Activated naive CD8-positive, alpha-beta T cell treated with anti-CD3 and anti-CD28 coated beads, Interleukin-2, amount 10 ng/mL, durations not matched to agents 7 days and 5 days (primary cell): ENCODE data around the gene MRGPRD. TPM values are rescaled to one million over a fixed set of nuclear protein-coding genes. Genes with fewer than 3 reads are reported as not detected.

Source experiments
- ATAC-seq: fragments of 150-1000 bp; cut with Tn5 transposase; one replicate; pipeline ENCODE4 v1.10.0; 2021; ENCODE audit warnings: low read depth, moderate library complexity
- POLR2A ChIA-PET: fragments of 350-600 bp; sonication (Branson Sonifier 250); formaldehyde crosslinking; loops from one replicate; lab custom pipeline; 2021; ENCODE audit warnings: antibody characterized with exemption; lab: Charles Lee
- DNase-seq: peaks from one replicate; pipeline ENCODE4 v3.0.0; 2021
- H3K27ac Mint-ChIP-seq: one replicate; pipeline ENCODE4 v1.8.0; 2022; ENCODE audit warnings: mild to moderate bottlenecking, mixed read lengths
- H3K27me3 Mint-ChIP-seq: one replicate; pipeline ENCODE4 v1.8.0; 2022; ENCODE audit warnings: mild to moderate bottlenecking, moderate library complexity, mixed read lengths
- H3K36me3 Mint-ChIP-seq: one replicate; pipeline ENCODE4 v1.8.0; 2021; ENCODE audit warnings: mild to moderate bottlenecking, mixed read lengths
- H3K4me1 Mint-ChIP-seq: one replicate; pipeline ENCODE4 v1.8.0; 2021; ENCODE audit warnings: mixed read lengths
- H3K4me3 Mint-ChIP-seq: one replicate; pipeline ENCODE4 v1.8.0; 2022; ENCODE audit warnings: mild to moderate bottlenecking, moderate library complexity, mixed read lengths
- H3K9me3 Mint-ChIP-seq: one replicate; pipeline ENCODE4 v1.8.0; 2021; ENCODE audit warnings: mixed read lengths
- total RNA-seq, 2 experiments: library from RNA; stranded (reverse); gene quantifications; one replicate each; pipeline ENCODE4 v1.2.3, GENCODE V29; 2021

MRGPRD gene
- total RNA-seq, 2 experiments from 2014 or later = not detected

GRCh38 chr11:68994161-68994893, 13.5 kb upstream of the MRGPRD start:
- Mint-ChIP-seq H3K9me3 (no peaks in the 10 kb centered on the region), H3K4me3 (no peak overlapping the region), H3K36me3 (no peaks in the 10 kb centered on the region), H3K27ac (no peak overlapping the region), H3K27me3 (peaks cover 22% of the 10 kb centered on the region), H3K4me1 (no peaks in the 10 kb centered on the region)
- DNase-seq (no peak), ATAC-seq (no peak)
- POLR2A ChIA-PET = no interaction called here

- Mint-ChIP-seq H3K9me3 (no peaks in the 10 kb centered on the region), H3K27me3 (peaks cover 27% of the 10 kb centered on the region), H3K4me3 (no peak overlapping the region), H3K36me3 (no peaks in the 10 kb centered on the region), H3K27ac (no peak overlapping the region), H3K4me1 (no peaks in the 10 kb centered on the region)
- no peak for DNase-seq
- no peak for ATAC-seq
- POLR2A ChIA-PET = no interaction called here
Measured at GRCh38 chr11:68993546-68993945, 12.8 kb upstream of the MRGPRD start.

GRCh38 chr11:68992743-68993255, 12.0 kb upstream of the MRGPRD start:
- Mint-ChIP-seq H3K9me3 (no peaks in the 10 kb centered on the region), H3K36me3 (no peaks in the 10 kb centered on the region), H3K4me1 (no peaks in the 10 kb centered on the region), H3K27me3 (peaks cover 32% of the 10 kb centered on the region), H3K27ac (no peak overlapping the region), H3K4me3 (no peak overlapping the region)
- POLR2A ChIA-PET = no interaction called here
- DNase-seq (no peak), ATAC-seq (no peak)

- H3K4me3 Mint-ChIP-seq = no peak overlapping the region
- peaks cover 40% of the 10 kb centered on the region for H3K27me3 Mint-ChIP-seq
- DNase-seq = peak; percentile 15
- POLR2A ChIA-PET = no interaction called here
- no peak overlapping the region for H3K27ac Mint-ChIP-seq
- H3K9me3 Mint-ChIP-seq = no peaks in the 10 kb centered on the region
- H3K36me3 Mint-ChIP-seq = no peaks in the 10 kb centered on the region
- no peak for ATAC-seq
- no peaks in the 10 kb centered on the region for H3K4me1 Mint-ChIP-seq
Measured at GRCh38 chr11:68990995-68991780, 10.4 kb upstream of the MRGPRD start.

DNA sequence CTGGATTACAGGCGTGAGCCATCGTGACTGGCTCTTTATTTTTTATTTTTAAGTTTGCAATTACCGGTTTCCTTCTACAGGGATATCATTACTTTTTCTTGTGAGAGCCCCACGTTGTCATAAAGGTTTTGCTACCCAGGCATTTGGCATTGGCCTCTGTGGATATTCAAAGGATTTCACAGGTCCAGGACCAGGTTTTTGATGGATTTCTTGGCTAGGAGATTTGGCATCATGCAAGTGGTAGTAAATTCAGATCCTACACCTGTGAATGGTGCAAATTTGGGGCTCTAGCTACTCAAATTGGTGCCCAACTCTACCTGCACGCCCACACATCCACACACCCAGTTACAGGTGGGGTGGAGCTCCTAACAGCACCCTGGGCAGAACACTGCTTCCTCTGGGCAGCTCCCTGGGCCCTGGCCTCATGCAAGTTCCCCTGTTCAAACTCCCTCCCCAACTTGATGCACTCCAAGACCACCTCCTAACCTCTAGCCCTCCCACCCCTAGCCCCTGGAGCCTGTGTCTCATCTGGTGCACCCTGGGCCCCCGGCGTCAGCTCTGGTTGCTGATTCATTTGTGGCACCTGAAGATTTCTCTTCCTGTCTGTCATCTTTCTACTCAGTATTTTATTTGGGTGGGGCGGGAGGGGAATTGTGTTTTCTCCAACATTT, 9.3 kb upstream of the MRGPRD start:
- POLR2A ChIA-PET = no interaction called here
- ATAC-seq (no peak), DNase-seq (peak; percentile 24)
- H3K9me3 Mint-ChIP-seq = no peaks in the 10 kb centered on the region
- no peak overlapping the region for H3K27ac Mint-ChIP-seq
- no peaks in the 10 kb centered on the region for H3K4me1 Mint-ChIP-seq
- peaks cover 45% of the 10 kb centered on the region for H3K27me3 Mint-ChIP-seq
- no peak overlapping the region for H3K4me3 Mint-ChIP-seq
- H3K36me3 Mint-ChIP-seq = no peaks in the 10 kb centered on the region

DNA sequence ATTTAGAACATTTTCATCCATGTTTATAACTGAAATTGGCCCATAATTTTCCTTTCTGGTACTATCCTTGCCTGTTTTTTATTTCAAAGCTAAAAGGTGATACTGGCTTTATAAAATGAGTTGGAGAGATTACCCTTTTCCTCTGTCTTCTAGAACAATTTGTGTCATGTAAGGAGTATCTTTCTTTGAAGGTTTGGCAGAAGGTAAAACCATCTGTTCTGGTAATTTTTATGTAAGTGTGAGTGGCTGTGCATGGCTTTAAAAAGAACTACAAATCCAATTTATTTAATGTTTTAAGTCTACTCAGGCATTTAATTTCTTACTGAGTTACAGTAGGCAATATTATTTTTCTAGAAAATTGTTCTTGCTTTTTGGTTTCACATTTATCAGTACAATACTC, 7.7 kb upstream of the MRGPRD start:
- no peak for DNase-seq
- Mint-ChIP-seq H3K4me1 (no peaks in the 10 kb centered on the region), H3K4me3 (no peak overlapping the region), H3K36me3 (no peaks in the 10 kb centered on the region), H3K27me3 (peaks cover 47% of the 10 kb centered on the region), H3K27ac (no peak overlapping the region), H3K9me3 (no peaks in the 10 kb centered on the region)
- ATAC-seq = no peak
- POLR2A ChIA-PET = no interaction called here

- H3K4me1 Mint-ChIP-seq = no peaks in the 10 kb centered on the region
- ATAC-seq = no peak
- POLR2A ChIA-PET = no interaction called here
- no peak overlapping the region for H3K27ac Mint-ChIP-seq
- no peak overlapping the region for H3K4me3 Mint-ChIP-seq
- H3K36me3 Mint-ChIP-seq = no peaks in the 10 kb centered on the region
- no peak for DNase-seq
- H3K9me3 Mint-ChIP-seq = no peaks in the 10 kb centered on the region
- peaks cover 48% of the 10 kb centered on the region for H3K27me3 Mint-ChIP-seq
Measured at GRCh38 chr11:68987211-68987610, 6.4 kb upstream of the MRGPRD start.

DNA sequence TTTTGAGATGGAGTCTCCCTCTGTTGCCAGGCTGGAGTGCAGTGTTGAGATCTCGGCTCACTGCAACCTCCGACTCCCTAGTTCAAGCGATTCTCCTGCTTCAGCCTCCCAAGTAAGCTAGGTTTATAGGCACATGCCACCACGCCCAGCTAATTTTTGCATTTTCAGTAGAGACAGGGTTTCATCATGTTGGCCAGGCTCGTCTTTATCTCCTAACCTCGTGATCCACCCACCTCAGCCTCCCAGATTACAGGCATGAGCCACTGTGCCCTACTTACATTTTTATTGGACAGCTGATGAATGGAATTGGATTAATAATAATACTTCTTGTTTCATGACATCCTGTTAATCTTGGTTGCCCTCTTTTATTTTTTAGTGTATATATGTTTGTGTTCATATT, 3.0 kb upstream of the MRGPRD start:
- H3K27ac Mint-ChIP-seq = no peak overlapping the region
- H3K27me3 Mint-ChIP-seq = peaks cover 32% of the 10 kb centered on the region
- H3K4me1 Mint-ChIP-seq = no peaks in the 10 kb centered on the region
- H3K9me3 Mint-ChIP-seq = no peaks in the 10 kb centered on the region
- H3K4me3 Mint-ChIP-seq = no peak overlapping the region
- DNase-seq = no peak
- POLR2A ChIA-PET = interaction anchor here (0.7 kb wide), 1 partner anchor 447 kb away, joined by 3 read pairs; no protein-coding TSS in a partner anchor
- no peaks in the 10 kb centered on the region for H3K36me3 Mint-ChIP-seq
- no peak for ATAC-seq

- Mint-ChIP-seq H3K4me1 (no peaks in the 10 kb centered on the region), H3K27me3 (peaks cover 20% of the 10 kb centered on the region), H3K9me3 (no peaks in the 10 kb centered on the region), H3K27ac (no peak overlapping the region), H3K4me3 (no peak overlapping the region), H3K36me3 (no peaks in the 10 kb centered on the region)
- ATAC-seq = no peak
- no peak for DNase-seq
- POLR2A ChIA-PET = no interaction called here
Measured at GRCh38 chr11:68982134-68982533, 1.3 kb upstream of the MRGPRD start.

DNA sequence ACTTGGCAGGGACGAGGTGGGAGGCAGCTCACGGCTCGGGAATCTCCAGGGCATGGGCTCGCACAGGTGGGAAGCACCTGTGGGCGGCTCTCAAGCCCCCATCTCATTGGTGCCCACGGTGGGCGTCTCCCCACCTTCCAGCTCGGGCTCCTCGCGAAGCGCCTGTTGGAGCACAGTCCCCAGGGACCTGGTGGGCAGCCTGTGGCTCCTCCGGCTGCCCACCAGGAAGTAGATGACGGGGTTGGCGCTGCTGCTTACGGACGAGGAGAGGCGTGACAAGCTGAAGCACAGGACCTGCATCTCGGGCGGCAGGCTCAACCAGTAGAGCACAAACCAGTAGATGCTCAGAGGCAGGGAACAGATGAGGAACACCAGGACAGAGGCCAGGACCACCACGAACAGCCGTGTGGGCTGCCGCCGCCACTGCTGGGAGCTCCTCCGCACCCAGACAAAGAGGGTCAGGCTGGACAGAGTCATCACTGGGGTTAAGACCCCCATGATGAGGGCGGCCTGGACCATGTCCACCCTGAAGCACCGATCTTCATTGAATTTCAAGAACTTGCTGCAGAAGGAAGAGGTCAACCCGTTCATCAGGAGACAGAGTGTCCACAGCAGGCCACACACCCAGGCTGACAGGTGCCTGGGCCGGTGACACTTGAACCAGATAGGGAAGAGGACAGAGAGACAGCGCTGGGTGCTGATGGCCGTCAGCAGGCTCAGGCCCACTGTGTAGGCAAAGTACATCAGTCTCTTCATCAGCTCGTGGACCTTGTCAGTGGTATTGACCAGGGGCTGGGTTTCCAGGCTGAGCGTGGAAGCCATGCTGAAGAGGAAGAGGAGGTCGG, 633 bp downstream of the MRGPRD start:
- Mint-ChIP-seq H3K4me3 (no peak overlapping the region), H3K27ac (no peak overlapping the region), H3K4me1 (no peaks in the 10 kb centered on the region), H3K9me3 (no peaks in the 10 kb centered on the region), H3K27me3 (peaks cover 11% of the 10 kb centered on the region), H3K36me3 (no peaks in the 10 kb centered on the region)
- POLR2A ChIA-PET = no interaction called here
- peak; percentile 7 for DNase-seq
- no peak for ATAC-seq

- DNase-seq (peak; percentile 18), ATAC-seq (no peak)
- Mint-ChIP-seq H3K4me1 (peaks cover 3% of the 10 kb centered on the region), H3K9me3 (no peaks in the 10 kb centered on the region), H3K36me3 (no peaks in the 10 kb centered on the region), H3K27ac (no peak overlapping the region), H3K27me3 (peaks cover 9% of the 10 kb centered on the region), H3K4me3 (no peak overlapping the region)
- POLR2A ChIA-PET = no interaction called here
Measured at GRCh38 chr11:68978931-68979594, 1.7 kb downstream of the MRGPRD start.

GRCh38 chr11:68978626-68978930, 2.2 kb downstream of the MRGPRD start:
- Mint-ChIP-seq H3K9me3 (no peaks in the 10 kb centered on the region), H3K27me3 (peaks cover 8% of the 10 kb centered on the region), H3K4me1 (peaks cover 3% of the 10 kb centered on the region), H3K27ac (no peak overlapping the region), H3K36me3 (no peaks in the 10 kb centered on the region), H3K4me3 (no peak overlapping the region)
- ATAC-seq (no peak), DNase-seq (no peak)
- POLR2A ChIA-PET = no interaction called here
